ENCODE results near the gene SARM1. TPM values are rescaled to one million over a fixed set of nuclear protein-coding genes. Genes with fewer than 3 reads are reported as not detected.
A peak's percentile ranks its signal among the peaks of the same experiment; 100 is the strongest.

The SARM1 gene
- total RNA-seq, 3 donors from 2014 or later (not counting 1 experiment from before 2014, with no cell fraction given), result 25.7 to 33.0 (median 26.2) TPM

DNA sequence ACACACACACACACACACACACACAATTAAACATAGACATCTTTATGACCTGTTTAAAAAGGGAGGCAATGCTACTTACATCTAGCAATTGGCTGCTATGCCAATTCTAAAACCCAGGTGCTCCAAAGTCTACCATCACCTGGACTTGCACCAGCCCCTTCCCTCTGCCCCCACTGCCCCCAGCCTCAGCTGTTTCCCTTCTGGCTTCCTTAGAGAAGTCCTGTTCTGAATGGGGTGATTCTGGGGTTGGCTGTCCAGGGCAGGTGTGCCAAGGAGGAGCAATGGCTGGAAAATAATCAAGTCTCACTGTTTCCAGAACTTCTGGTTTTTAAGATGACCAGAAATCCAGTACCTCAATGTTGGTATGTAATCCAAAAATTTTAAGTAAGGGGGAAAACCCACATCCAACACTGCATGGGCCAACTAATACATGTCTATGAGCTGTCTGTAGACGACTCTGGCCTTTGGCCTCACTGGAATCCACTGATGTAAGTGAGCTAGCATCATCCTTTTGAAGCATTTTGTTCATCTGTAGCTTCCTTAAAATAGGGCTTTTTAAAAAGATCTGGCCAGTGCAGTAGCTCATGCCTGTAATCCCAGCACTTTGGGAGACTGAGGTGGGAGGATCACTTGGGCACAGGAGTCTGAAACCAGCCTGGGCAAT lies 38.3 kb upstream of the SARM1 start:
- DNase-seq (no peak), ATAC-seq (no peak)
- H3K27me3 ChIP-seq (ENCODE audit: control insufficient read depth, insufficient read depth, low read length), result no peaks in the 10 kb centered on the region
- Mint-ChIP-seq H3K4me3 (peak overlapping the region; percentile 99), H3K9me3 (no peaks in the 10 kb centered on the region), H3K36me3 (peaks cover 7% of the 10 kb centered on the region), H3K4me1 (peaks cover 25 to 44% of the 10 kb centered on the region in 2 donors), H3K27ac (peak overlapping the region; percentile 94 to 100), H3K27me3 (ENCODE audit: low read depth in 2 of 2) (no peaks in the 10 kb centered on the region)
- H3K27ac ChIP-seq (ENCODE audit: low read length), result no peak overlapping the region
- TF ChIP-seq, protein P1, sequence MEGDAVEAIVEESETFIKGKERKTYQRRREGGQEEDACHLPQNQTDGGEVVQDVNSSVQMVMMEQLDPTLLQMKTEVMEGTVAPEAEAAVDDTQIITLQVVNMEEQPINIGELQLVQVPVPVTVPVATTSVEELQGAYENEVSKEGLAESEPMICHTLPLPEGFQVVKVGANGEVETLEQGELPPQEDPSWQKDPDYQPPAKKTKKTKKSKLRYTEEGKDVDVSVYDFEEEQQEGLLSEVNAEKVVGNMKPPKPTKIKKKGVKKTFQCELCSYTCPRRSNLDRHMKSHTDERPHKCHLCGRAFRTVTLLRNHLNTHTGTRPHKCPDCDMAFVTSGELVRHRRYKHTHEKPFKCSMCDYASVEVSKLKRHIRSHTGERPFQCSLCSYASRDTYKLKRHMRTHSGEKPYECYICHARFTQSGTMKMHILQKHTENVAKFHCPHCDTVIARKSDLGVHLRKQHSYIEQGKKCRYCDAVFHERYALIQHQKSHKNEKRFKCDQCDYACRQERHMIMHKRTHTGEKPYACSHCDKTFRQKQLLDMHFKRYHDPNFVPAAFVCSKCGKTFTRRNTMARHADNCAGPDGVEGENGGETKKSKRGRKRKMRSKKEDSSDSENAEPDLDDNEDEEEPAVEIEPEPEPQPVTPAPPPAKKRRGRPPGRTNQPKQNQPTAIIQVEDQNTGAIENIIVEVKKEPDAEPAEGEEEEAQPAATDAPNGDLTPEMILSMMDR (IDR thresholded peaks at IDR 0.05), result no peak
- peaks cover 20% of the 10 kb centered on the region for H3K4me1 ChIP-seq (ENCODE audit: control insufficient read depth, insufficient read depth, low read length)
- no peak overlapping the region for H3K4me3 ChIP-seq (ENCODE audit: low read length)
- WGBS (ENCODE audit: insufficient coverage), result 88% methylated on average over 1 of the region's 1 CpG
- H3K36me3 ChIP-seq (ENCODE audit: control insufficient read depth, insufficient read depth, low read length), result peaks cover 26% of the 10 kb centered on the region
- no peaks in the 10 kb centered on the region for H3K9me3 ChIP-seq (ENCODE audit: control insufficient read depth, insufficient read depth, low read length)
- intact Hi-C loops (cut with micrococcal nuclease), result loop anchor here (10.0 kb wide), 1 partner anchor 382 kb away; the partner anchor contains the start of genes PROCA1, RAB34 and RPL23A

DNA sequence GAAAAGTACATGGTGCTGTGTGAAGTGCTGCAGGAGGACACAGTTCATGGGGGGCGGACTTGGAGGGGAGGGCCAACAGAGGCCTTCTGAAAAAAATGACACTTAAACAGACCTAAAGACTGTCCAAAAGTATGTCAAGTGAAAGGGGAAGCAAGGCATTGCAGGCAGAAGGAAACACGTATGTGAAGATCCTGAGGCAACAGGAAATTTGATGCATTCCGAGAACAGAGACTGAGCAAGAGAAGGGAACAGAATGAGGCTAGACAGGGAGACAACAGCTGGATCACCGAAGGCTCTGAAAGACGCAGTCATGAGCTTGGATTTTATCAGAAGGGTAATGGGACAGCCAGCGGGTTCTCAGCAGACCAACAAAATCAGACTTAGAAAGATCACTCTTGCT lies 37.3 kb upstream of the SARM1 start:
- Mint-ChIP-seq H3K27me3 (ENCODE audit: low read depth in 2 of 2) (no peaks in the 10 kb centered on the region), H3K9me3 (no peaks in the 10 kb centered on the region), H3K4me1 (peaks cover 25 to 49% of the 10 kb centered on the region in 2 donors), H3K27ac (peak overlapping the region; percentile 94 to 100), H3K4me3 (peak overlapping the region; percentile 99), H3K36me3 (no peaks in the 10 kb centered on the region)
- ATAC-seq, result no peak
- peaks cover 19% of the 10 kb centered on the region for H3K36me3 ChIP-seq (ENCODE audit: control insufficient read depth, insufficient read depth, low read length)
- TF ChIP-seq, protein P1 (IDR thresholded peaks at IDR 0.05), result no peak
- no peaks in the 10 kb centered on the region for H3K9me3 ChIP-seq (ENCODE audit: control insufficient read depth, insufficient read depth, low read length)
- WGBS (ENCODE audit: insufficient coverage), result 70% methylated on average over 6 of the region's 6 CpGs
- H3K4me1 ChIP-seq (ENCODE audit: control insufficient read depth, insufficient read depth, low read length), result peaks cover 20% of the 10 kb centered on the region
- no peak overlapping the region for H3K27ac ChIP-seq (ENCODE audit: low read length)
- H3K4me3 ChIP-seq (ENCODE audit: low read length), result no peak overlapping the region
- DNase-seq, result no peak
- intact Hi-C loops (cut with micrococcal nuclease), result loop anchor here (10.0 kb wide), 1 partner anchor 381 kb away; the partner anchor contains the start of genes PROCA1, RAB34 and RPL23A
- H3K27me3 ChIP-seq (ENCODE audit: control insufficient read depth, insufficient read depth, low read length), result no peaks in the 10 kb centered on the region

DNA sequence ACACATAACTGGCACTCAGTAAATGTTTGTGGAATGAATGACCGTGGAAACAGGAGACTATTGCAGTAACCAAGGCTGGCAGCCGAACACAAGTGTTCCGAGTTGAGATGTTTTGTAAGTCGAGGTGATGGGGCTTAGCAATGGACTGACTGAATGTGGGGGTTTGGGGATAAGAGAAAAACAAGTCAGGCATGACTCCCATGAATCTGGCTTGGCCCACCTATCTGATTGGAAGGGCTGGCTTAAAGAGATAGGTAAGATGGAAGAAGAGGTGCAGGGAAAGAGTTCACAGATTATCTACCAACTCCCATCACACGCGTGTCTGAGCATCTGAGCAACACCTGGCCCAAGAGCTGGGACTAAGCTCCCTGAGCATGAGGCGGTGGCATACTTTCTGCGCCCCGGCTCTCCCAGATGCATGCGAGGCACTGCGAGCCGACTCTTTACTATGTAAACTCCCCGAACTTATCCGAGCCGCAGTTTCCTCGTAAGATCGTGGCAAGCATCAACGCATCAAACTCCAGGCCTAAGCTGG lies 36.8 kb upstream of the SARM1 start:
- Mint-ChIP-seq H3K27me3 (ENCODE audit: low read depth in 2 of 2) (no peaks in the 10 kb centered on the region), H3K4me3 (peak overlapping the region; percentile 99), H3K36me3 (no peaks in the 10 kb centered on the region), H3K4me1 (peaks cover 25 to 49% of the 10 kb centered on the region in 2 donors), H3K27ac (peak overlapping the region; percentile 94 to 100), H3K9me3 (no peaks in the 10 kb centered on the region)
- DNase-seq (no peak), ATAC-seq (peak in 1 of 3 donors; percentile 0)
- TF ChIP-seq, protein P1 (IDR thresholded peaks at IDR 0.05), result no peak
- Histone ChIP-seq H3K27me3 (ENCODE audit: control insufficient read depth, insufficient read depth, low read length) (no peaks in the 10 kb centered on the region), H3K27ac (ENCODE audit: low read length) (peak overlapping the region; percentile 90), H3K4me3 (ENCODE audit: low read length) (peak overlapping the region; percentile 74), H3K9me3 (ENCODE audit: control insufficient read depth, insufficient read depth, low read length) (no peaks in the 10 kb centered on the region), H3K4me1 (ENCODE audit: control insufficient read depth, insufficient read depth, low read length) (peaks cover 20% of the 10 kb centered on the region), H3K36me3 (ENCODE audit: control insufficient read depth, insufficient read depth, low read length) (peaks cover 18% of the 10 kb centered on the region)
- intact Hi-C loops (cut with micrococcal nuclease), result loop anchor here (1.0 to 10.0 kb wide), 3 partner anchors 15 to 380 kb away; partner anchors contain the start of genes POLDIP2, PROCA1, RAB34 and RPL23A
- 15% methylated on average over 18 of the region's 18 CpGs for WGBS (ENCODE audit: insufficient coverage)
